ENCODE data around the gene PTGDR2.

GRCh38 chr11:60875366-60876167, 19.8 kb upstream of the PTGDR2 start:
- TF ChIP-seq, protein P1, sequence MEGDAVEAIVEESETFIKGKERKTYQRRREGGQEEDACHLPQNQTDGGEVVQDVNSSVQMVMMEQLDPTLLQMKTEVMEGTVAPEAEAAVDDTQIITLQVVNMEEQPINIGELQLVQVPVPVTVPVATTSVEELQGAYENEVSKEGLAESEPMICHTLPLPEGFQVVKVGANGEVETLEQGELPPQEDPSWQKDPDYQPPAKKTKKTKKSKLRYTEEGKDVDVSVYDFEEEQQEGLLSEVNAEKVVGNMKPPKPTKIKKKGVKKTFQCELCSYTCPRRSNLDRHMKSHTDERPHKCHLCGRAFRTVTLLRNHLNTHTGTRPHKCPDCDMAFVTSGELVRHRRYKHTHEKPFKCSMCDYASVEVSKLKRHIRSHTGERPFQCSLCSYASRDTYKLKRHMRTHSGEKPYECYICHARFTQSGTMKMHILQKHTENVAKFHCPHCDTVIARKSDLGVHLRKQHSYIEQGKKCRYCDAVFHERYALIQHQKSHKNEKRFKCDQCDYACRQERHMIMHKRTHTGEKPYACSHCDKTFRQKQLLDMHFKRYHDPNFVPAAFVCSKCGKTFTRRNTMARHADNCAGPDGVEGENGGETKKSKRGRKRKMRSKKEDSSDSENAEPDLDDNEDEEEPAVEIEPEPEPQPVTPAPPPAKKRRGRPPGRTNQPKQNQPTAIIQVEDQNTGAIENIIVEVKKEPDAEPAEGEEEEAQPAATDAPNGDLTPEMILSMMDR (conservative IDR thresholded peaks at IDR 0.05 in 1 of 2, IDR thresholded peaks at IDR 0.05 in 1 of 2; ENCODE audit: low read depth in 1 of 2, low read length in 2 of 2): no peak
- no peak for TF ChIP-seq EZH2 (IDR thresholded peaks at IDR 0.05; ENCODE audit: low read length, missing control alignments)

Data from fibroblast of lung (primary cell).